Fibroblast of lung (primary cell): Measurements from ENCODE around the gene ACRBP.

Experiments used
- EZH2 ChIP-seq: IDR thresholded peaks from 2 replicates; pipeline ENCODE4 v1.5.1; 2012; ENCODE audit warnings: low read length, control low read depth, mild to moderate bottlenecking; ENCODE audit errors: missing control alignments
- TF ChIP-seq, protein P1 (sequence below), 2 donors: IDR thresholded peaks in 1 of 2; conservative IDR thresholded peaks in 1 of 2; 1 replicate in 1 of 2; 2 replicates in 1 of 2; pipeline ENCODE4 v1.5.1; 2011 to 2012; ENCODE audit warnings: low read length in 2 of 2, control low read depth in 1 of 2, inconsistent platforms in 1 of 2, low read depth in 1 of 2, mild to moderate bottlenecking in 1 of 2

DNA sequence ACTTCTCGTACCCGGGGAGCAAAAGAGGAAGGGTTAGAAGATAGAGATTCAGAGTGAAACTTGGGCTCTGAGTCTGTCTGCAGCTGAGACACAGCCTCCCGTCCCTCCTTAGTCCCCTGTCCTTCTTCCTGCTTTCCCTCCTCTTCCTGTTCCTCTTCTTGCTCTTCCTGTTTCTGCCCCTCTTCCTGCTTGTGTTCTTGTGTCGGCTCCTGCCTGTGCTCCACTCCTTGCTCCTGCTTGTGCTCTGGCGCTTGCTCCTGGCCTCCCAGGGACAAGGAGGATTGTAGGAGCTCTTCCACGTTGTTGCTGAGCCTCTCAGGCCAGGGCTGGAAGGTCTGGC lies 3.0 kb downstream of the ACRBP start:
- TF ChIP-seq, protein P1, sequence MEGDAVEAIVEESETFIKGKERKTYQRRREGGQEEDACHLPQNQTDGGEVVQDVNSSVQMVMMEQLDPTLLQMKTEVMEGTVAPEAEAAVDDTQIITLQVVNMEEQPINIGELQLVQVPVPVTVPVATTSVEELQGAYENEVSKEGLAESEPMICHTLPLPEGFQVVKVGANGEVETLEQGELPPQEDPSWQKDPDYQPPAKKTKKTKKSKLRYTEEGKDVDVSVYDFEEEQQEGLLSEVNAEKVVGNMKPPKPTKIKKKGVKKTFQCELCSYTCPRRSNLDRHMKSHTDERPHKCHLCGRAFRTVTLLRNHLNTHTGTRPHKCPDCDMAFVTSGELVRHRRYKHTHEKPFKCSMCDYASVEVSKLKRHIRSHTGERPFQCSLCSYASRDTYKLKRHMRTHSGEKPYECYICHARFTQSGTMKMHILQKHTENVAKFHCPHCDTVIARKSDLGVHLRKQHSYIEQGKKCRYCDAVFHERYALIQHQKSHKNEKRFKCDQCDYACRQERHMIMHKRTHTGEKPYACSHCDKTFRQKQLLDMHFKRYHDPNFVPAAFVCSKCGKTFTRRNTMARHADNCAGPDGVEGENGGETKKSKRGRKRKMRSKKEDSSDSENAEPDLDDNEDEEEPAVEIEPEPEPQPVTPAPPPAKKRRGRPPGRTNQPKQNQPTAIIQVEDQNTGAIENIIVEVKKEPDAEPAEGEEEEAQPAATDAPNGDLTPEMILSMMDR (conservative IDR thresholded peaks at IDR 0.05 in 1 of 2, IDR thresholded peaks at IDR 0.05 in 1 of 2; ENCODE audit: low read depth in 1 of 2, low read length in 2 of 2), result no peak
- no peak for TF ChIP-seq EZH2
